NCI-H748 treated with DMSO at 0.1 percent for 48 hours (cell line): ENCODE measurements around the gene KIF9.
A peak's percentile ranks its signal among the peaks of the same experiment; 100 is the strongest.
"Not testable (repeated sequence)": the region's sequence is repeated elsewhere in the genome, so short reads cannot be mapped to it uniquely, and the experiment has no call there.

Experiments
- DNase-seq: peaks from one replicate; lab custom pipeline; 2025; lab: John Stamatoyannopoulos, UW

The KIF9 gene, protein sequence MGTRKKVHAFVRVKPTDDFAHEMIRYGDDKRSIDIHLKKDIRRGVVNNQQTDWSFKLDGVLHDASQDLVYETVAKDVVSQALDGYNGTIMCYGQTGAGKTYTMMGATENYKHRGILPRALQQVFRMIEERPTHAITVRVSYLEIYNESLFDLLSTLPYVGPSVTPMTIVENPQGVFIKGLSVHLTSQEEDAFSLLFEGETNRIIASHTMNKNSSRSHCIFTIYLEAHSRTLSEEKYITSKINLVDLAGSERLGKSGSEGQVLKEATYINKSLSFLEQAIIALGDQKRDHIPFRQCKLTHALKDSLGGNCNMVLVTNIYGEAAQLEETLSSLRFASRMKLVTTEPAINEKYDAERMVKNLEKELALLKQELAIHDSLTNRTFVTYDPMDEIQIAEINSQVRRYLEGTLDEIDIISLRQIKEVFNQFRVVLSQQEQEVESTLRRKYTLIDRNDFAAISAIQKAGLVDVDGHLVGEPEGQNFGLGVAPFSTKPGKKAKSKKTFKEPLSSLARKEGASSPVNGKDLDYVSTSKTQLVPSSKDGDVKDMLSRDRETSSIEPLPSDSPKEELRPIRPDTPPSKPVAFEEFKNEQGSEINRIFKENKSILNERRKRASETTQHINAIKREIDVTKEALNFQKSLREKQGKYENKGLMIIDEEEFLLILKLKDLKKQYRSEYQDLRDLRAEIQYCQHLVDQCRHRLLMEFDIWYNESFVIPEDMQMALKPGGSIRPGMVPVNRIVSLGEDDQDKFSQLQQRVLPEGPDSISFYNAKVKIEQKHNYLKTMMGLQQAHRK

DNA sequence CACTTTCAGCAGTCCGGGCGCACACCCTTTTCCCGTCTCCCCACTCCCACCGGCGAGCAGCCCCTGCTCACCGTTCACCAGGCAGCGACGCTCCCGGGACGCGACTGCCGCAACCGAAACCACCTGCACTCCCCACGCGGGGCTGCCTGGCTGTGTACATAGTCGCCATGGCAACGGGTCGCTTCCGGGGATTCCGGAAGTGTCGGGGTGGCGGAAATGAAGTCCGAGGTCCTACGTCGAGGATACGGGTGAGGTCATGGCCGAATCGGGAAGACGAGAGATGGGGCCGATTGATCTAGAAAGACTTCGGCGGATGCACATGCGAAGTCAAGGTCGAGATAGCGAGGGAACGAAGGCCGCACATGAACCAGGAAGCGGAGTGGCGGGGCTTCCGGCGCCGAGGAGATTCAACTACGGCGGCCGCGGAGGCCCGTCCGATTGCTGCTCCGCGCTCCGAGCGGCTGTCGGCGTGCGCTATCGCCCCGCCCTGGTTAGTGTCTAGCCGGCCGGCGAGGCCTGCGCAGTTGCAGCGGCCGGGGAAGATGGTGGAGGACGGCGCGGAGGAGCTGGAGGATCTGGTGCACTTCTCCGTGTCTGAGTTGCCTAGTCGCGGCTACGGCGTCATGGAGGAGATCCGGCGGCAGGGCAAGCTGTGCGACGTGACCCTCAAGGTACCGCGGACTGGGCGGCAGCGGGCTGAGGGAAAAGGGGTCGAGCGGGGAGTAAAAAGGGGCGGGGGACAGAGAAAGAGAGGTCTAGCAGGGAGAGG, at the start of gene KIF9, which contains the start of gene KLHL18:
Gene KIF9 (minus strand): TSS at position 376 of the 769 bp plus-strand sequence. CDS start 5,425 bp downstream, outside the sequence.
Gene KLHL18 (plus strand): TSS at position 521 of the 769 bp plus-strand sequence. CDS start 22 bp downstream, at position 543.
- peak; percentile 79 for DNase-seq

DNA sequence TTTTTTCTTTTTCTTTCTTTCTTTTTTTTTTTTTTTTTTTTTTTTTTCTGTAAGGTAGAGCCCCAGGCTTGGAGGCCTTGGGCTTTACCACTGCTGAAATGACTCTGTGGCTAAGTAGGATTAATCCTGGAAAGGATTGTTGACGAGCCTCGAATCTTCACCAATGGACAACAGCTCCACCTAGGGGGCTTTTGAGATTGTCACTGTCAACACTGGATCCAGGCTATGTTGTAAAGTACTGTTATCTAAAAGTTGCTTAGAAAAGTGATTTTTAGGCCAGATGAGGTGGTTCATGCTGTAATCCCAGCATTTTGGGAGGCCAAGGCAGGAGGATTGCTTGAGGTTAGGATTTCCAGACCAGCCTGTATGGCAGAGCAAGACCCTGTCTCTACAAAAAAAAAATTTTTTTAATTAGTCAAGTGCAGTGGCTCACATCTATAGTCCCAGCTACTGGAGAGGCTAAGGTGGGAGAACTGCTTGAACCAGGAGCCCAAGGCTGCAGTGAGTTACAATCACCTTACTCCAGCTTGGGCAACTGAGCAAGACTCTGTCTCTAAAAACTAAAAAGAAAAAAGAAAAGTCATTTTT, 41.8 kb upstream of the KIF9 start:
- peak; percentile 12 for DNase-seq

DNA sequence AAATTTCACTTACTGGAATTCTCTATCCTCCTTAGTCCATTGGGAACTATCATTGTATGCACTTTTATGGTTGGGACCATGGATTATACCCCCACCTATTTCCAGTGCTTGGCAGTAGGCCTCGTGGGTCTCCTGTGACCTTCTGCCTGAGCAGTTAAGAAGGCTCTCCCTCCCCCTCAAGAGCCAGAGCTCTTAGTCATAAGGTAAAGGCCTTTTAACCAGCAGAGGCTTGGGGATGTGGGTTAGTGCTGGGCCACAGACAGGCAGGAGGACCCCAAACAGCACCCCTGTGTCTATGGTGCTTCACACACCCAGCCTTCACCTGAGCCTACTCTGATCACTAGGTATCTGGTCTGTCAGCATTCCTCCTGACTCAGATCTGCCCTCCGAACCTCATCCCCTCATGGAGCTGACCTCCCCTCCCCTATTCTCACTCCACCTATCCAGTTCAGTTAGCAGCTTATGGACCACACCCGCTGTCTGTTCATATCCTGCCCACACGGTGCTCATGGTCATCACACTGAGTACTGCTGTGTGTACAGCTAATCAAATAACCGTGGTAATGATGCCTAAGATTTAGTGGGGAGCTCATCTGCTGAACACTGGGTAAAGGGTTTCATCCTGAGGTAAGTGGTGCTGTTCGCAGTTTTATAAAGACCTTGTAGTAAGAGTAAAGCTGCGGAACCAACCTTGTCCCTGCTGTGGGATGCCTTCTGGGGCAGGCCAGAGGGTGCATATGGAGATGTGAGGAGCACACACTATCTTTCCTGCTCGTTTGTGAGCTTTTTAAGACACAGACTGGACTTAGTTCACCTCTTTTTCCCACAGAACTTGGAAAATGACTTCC, 41.1 kb upstream of the KIF9 start:
- no peak for DNase-seq

DNA sequence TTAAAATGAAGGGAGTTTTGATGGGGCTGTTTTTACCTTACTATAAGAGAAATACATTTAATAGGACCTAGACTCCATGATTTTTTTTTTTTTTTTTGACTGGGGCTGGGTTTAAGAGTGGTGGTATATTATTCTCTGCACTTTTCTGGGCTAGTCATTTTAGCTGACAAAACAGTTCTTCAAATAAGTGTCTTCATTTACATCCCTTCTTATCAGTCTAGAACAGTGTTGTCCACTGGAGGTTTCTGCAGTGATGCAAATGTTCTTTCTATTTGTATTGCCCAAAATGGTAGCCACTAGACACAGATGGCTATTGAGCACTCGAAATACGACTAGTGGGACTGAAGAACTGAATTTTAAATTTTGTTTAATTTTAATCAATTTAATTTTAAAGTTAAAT, 37.4 kb upstream of the KIF9 start:
- no peak for DNase-seq

DNA sequence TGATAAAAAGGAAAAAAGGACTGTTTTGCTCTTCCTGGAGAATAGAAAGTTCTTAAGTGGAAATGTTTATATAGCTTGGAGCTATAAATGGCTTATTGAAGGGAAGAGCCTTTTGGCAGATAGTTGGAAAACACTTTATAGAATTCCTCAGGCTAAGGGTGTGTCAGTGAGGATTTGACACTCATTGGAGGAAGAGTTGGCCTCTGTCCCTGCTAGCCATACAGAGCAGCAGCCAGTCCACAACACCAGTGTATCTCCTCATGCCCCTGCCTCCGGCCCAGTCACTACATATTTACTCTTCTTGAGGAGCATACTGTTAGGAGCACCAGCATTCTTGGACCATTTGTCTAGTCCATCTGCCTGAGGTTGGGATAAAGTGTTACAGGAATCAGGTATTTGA, 36.3 kb upstream of the KIF9 start:
- no peak for DNase-seq

DNA sequence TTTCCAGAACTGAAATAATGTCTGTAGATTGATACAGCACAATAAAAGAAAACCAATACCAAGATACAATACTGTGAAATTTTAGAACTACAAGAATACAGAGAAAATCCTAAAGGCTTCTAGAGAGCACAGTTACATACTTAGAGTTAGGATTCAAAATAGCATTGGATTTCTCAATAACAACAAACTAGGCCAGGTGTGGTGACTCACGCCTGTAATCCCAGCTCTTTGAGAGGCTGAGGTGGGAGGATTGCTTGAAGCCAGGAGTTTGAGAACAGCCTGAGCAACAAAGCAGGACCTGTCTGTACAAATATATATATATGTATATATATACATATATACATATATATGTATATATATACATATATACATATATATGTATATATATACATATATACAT, 33.6 kb upstream of the KIF9 start:
- not testable (repeated sequence) for DNase-seq

DNA sequence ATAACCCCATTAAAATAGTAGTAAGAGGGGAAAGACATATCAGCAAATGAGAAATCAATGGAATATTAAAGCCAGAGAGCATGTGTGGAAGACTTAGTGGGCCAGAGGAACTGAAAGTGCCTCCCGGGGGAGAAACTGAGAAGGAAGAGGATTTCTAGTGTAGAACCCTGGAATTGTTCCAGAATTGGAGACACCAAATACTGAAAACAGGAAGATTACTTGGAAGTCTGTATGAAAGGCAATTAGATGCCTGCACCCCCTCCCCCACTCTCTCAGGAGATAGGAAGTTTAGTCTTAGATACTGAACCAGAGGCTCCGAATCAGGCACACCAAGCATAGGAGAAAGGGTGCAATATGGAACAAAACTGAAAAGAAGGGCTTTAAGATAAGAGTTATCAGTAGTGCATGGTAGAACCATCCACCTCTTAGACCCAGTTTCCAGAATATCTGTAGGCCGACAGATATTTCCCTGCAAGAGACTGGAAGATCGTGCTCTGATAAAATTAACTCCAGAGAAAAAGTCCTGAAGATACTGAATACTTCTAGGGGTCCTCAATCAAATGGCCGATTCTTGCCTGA, 32.6 kb upstream of the KIF9 start:
- DNase-seq: no peak

DNA sequence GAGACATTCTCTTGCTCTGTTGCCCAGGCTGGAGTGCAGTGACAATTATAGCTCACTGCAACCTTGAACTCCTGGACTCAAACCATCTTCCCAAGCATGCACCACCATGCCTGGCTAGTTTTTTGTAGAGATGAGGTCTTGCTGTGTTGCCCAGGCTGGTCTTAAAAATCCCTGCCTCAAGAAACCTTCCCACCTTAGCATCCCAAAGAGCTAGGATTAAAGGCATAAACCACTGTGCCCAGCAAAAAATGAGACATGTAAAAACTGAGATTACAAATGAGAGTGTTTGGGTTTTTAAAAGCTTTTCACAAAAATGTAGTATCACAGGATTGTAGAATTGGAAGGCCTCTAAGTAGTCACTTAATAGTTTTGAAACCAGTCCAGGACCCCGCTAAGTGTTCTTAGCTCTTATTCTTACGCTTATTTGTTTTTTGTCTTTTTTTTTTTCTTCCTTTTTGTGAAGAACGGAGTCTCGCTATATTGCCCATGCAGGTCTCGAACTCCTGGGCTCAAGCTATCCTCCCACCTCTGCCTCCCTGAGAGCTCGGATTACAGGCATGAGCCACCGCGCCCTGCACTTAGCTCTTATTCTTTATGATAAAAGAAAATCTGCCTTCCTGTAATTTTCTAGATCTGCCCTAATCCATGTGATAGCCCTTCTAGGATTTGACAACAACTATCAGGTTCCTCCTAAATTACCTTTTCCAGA, 31.6 kb upstream of the KIF9 start:
- no peak for DNase-seq

DNA sequence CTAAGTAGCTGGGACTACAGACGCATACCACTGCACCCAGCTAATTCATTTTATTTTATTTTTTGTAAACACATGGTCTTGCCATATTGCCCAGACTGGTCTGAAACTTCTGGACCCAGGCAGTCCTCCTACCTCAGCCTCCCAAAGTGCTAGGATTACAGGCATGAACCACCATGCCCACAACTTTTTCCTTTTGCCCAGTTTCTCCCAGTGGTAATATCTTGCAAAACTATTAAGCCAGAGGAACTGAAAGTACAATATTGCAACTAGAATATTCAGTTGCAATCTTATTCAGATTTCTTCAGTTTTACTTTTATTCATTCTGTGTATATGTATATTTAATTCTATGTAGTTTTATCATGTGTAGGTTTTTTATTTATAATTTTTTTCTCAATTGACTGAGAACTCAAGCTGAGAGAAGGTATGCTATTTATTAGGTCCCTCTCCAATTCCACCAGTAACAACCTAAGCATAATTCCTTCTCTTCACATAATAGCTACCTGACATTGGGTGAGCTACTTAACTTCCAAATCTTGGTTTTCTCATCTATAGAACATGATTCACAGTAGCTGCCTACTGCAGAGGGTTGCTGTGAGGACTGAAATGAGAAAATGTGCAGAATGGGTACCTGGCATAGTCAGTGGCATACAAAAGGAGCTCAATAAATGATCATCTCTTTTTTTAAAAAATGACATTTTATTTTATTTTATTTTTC, 30.9 kb upstream of the KIF9 start:
- no peak for DNase-seq

DNA sequence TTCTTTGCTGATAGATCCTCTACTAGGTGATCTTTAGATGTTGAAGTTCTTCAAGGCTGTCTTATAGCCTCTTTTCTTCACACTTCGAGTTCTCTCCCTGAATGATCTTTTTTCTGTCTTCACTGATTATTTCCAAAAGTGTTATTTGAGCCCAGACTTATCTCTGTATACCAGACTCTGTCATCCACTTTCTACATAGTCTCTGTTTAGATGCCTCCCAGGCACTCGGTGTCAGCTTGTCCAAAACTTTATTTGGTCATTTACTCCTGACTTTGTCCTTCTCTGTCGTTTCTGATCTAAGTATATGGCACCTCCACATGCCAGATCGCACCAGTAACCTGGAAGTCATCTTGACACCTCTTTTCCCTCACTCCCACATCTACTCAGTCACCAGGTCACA, 27.8 kb upstream of the KIF9 start:
- no peak for DNase-seq

DNA sequence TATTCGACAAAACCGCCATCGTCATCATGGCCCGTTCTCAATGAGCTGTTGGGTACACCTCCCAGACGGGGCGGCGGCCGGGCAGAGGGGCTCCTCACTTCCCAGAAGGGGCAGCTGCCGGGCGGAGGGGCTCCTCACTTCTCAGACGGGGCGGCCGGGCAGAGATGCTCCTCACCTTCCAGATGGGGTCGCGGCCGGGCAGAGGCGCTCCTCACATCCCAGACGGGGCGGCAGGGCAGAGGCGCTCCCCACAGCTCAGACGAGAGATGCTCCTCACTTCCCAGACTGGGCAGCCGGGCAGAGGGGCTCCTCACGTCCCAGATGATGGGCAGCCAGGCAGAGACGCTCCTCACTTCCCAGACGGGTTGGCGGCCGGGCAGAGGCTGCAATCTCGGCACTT, 26.6 kb upstream of the KIF9 start:
- DNase-seq: not testable (repeated sequence)

DNA sequence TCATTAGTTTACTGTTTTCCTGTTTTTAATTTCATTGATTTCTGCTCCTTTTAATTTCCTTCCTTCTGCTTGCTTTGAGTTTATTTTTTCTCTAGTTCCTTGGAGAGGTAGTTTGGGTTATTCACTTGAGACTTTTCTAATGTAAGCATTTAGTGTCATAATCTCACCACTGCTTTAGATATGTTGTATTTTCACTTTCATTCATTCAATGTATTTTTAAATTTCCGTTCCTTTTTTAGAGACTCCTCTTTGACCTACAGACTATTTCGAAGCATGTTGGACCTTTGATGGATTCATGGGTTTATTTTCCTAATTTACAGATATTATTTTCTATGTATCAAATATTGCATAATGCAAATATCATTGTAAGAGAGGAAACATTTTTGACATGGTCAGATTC, 23.4 kb upstream of the KIF9 start:
- DNase-seq: no peak

DNA sequence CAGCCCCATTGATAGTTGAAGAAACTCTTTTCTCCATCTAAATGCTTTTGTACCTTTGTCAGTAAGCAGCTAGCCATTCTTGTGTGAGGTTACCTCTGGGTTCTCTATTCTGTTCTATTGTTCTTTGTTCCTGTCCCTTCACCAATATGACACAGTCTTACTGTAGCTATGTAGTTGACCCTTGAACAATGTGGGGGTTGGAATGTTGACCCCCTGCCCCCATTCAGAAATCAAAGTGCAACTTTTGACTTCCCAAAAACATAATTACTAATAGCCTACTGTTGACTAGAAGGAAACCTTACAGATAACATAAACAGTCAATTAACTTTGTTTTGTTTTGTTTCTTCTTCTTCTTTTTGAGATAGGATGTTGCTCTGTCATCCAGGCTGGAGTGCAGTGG, 18.9 kb upstream of the KIF9 start:
- DNase-seq: no peak

DNA sequence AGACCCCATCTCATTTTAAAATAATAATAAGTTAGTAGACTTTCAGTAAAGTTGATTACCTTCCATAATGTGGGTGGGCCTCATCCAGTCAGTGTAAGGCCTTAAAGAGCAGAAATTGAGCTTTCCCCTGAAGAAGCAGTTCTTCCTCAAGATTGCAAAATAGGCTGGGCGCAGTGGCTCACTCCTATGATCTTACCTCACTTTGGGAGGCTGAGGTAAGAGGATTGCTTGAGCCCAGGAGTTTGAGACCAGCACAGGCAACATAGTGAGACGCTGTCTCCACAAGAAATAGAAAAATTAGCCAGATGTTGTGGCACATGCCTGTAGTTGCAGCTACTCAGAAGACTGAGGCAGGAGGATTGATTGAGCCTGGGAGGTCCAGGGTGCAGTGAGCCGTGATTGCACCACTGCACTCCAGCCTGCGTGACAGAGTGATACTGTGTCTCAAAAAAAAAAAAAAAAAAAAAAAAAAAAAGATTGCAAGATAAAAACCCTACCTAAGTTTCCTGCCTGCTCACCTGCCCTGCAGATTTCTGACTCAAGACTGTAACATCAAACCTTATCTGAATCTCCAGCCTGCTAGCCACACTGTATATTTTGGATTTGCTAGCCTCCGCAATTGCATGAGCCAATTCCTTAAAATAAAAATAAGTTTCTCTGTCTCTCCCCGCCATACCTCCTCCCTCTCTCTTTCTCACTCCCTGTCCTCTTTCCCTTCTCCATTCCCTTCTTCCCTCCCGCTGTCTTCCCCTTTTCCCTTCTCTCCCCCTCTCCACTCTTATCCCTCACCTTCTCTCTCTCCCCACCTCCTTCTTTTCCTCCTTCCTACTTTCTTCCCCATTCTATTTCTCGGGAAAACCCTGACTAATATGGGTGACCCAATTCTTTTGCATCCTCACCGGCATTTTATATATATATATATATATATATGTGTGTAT, 17.1 kb upstream of the KIF9 start:
- DNase-seq: no peak

DNA sequence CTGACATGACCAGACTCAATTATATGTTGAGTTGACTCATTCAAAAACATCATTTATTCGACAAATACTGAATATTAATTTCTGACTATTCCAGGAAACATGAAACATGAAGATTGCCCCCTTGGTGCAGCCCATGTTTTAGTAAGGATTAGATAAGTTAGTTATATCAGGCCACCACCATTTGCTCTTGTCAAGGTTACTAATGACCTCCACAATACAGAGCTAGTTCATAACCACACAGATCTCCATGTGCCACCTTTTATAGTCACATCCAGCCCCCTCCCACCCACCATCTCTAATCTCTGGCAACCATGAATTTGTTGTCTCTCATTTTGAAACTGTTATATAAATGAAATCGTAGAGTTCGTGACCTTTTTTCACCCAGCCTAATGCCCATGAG, 15.8 kb upstream of the KIF9 start:
- DNase-seq: no peak

DNA sequence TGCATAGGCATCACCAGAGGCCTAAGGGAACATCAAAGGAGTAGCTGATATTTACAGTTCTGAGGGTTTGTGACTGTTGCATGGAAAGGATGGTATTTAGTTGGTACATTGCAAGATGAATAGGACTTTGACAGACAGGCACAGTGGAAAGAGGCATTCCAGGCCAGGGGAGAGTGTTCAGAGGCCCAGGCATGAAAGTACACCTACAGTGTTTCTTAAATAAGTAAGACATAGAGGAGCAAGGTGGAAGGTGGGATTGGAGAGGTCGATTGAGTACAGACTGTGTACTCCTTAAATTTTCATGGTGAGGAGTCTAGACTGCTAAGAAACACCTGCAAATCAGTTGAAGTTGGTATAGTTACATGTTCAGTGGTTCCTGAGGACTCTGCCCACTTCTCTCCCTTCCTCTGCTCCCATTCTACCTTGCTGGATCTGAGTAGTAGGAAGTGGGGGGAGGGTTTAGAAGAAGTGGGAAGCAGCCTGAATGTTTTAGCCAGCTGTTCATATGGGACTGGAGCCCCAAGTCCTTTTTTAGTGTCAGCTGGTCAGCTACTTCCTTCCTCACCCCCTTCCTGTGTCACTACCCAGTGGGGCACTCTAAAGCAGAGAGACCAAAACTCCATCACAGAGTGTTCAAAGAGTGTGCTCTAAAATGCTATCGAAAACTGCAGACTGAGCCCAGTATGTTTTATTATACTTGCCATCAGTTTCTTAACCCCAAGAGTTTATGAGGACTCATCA, 14.1 kb upstream of the KIF9 start:
- DNase-seq: no peak

DNA sequence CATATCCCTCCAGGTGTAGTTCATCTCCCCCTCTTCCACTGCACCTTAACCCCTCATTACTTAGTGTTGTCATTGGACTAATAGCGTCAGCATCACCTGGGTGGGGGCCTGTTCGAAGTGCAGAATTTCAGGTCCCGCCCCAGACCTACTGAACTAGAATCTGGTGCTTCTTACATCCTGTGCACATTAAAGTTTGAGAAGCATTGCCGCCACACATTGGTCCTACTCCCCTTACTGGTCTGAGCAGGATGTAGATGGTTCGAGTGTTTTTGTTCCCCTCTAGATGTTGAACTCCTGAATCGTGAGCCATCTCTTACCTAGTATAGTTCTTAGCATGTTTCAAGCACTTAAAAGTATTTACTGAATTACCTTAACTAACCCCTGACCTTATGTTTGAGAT, 13.4 kb upstream of the KIF9 start:
- no peak for DNase-seq

DNA sequence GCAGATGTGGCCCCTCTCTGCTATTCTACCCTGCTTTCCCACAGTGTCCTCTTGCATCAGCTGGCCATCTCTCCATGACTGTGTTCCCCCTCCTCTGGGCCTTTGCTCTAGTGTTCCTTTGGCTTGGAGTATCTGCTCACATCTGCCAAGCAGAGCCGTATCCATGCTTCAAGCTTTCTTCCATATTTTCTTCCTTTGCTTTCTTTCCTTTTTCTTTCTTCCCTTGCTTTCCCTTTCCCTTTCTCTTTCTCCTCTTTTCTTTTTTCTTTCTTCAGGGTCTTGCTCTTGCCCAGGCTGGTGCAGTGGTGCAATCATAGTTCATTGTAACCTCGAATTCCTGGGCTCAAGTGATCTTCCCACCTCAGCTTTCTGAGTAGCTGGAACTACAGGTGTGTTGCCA, 12.7 kb upstream of the KIF9 start:
- no peak for DNase-seq
